IPS-NIHi7 (cell line): ENCODE data around the gene SMAD1.
"Not testable (repeated sequence)": the region's sequence is repeated elsewhere in the genome, so short reads cannot be mapped to it uniquely, and the experiment has no call there.

ENCODE experiments used
- DNase-seq: peaks from one replicate; pipeline ENCODE4 v3.0.0; 2012; ENCODE audit warnings: mixed read lengths; ENCODE audit errors: extremely low spot score

Gene SMAD1

GRCh38 chr4:145564540-145564939, 82.9 kb downstream of the SMAD1 start:
- DNase-seq: no peak

GRCh38 chr4:145565328-145565727, 83.7 kb downstream of the SMAD1 start:
- no peak for DNase-seq

GRCh38 chr4:145566086-145566708, 84.5 kb downstream of the SMAD1 start:
- DNase-seq: no peak

- DNase-seq: no peak
Observed at GRCh38 chr4:145566768-145567167, 85.1 kb downstream of the SMAD1 start.

GRCh38 chr4:145567516-145567915, 85.9 kb downstream of the SMAD1 start:
- no peak for DNase-seq

GRCh38 chr4:145574546-145574945, 92.9 kb downstream of the SMAD1 start:
- not testable (repeated sequence) for DNase-seq

GRCh38 chr4:145580906-145581305, 99.3 kb downstream of the SMAD1 start:
- DNase-seq: no peak

GRCh38 chr4:145583191-145584055, 101.8 kb downstream of the SMAD1 start:
- no peak for DNase-seq

GRCh38 chr4:145587088-145587754, 105.6 kb downstream of the SMAD1 start:
- DNase-seq: no peak

GRCh38 chr4:145589381-145589780, 107.7 kb downstream of the SMAD1 start:
- DNase-seq: not testable (repeated sequence)

- DNase-seq: no peak
Observed at GRCh38 chr4:145589916-145590702, 108.5 kb downstream of the SMAD1 start.

GRCh38 chr4:145602129-145602760, 120.6 kb downstream of the SMAD1 start:
- DNase-seq: no peak

- DNase-seq: no peak
Observed at GRCh38 chr4:145605941-145606340, 124.3 kb downstream of the SMAD1 start.
